GM12891 (cell line): ENCODE data around the gene ZNF658.
"Not testable (repeated sequence)": the region's sequence is repeated elsewhere in the genome, so short reads cannot be mapped to it uniquely, and the experiment has no call there.

Experiments used
- POLR2A ChIP-seq: IDR thresholded peaks from 2 replicates; pipeline ENCODE4 v1.6.1; 2011; ENCODE audit warnings: low read depth, low read length, control low read depth
- POLR2AphosphoS5 ChIP-seq: IDR thresholded peaks from 2 replicates; pipeline ENCODE4 v1.6.1; 2011; ENCODE audit warnings: low read depth, low read length, control low read depth
- TAF1 ChIP-seq: IDR thresholded peaks from 2 replicates; pipeline ENCODE4 v1.6.1; 2011; ENCODE audit warnings: low read depth, low read length, control low read depth

- not testable (repeated sequence) for TF ChIP-seq POLR2A, POLR2AphosphoS5, TAF1
Observed at GRCh38 chr9:66881847-66882246, 18.7 kb upstream of the ZNF658 start.
